OCI-LY1 (cell line): Measurements from ENCODE around the gene SNX1.

ENCODE experiments used
- H2AFZ ChIP-seq: fragments of 200-600 bp; sonication (generic), shearing (Covaris generic); 2 replicates; pipeline ENCODE4 v1.6.0; 2014; ENCODE audit warnings: antibody characterized with exemption, mild to moderate bottlenecking, low read length
- H3F3A ChIP-seq: fragments of 200-600 bp; sonication (generic), shearing (Covaris generic); 2 replicates; pipeline ENCODE4 v1.6.0; 2014; ENCODE audit warnings: mild to moderate bottlenecking, antibody characterized with exemption, low read length, moderate library complexity; ENCODE audit not compliant: insufficient read depth
- H3K27ac ChIP-seq: fragments of 200-600 bp; sonication (generic); 2 replicates; pipeline ENCODE4 v1.5.1; 2014; ENCODE audit warnings: low read length, mixed run types, mild to moderate bottlenecking, low read depth; ENCODE audit not compliant: poor library complexity, severe bottlenecking
- H3K27me3 ChIP-seq: fragments of 200-600 bp; sonication (generic); 2 replicates; pipeline ENCODE4 v1.6.0; 2014; ENCODE audit warnings: antibody characterized with exemption, mild to moderate bottlenecking, low read length, moderate library complexity; ENCODE audit not compliant: insufficient read depth
- H3K36me3 ChIP-seq: fragments of 200-600 bp; sonication (generic); 2 replicates; pipeline ENCODE4 v1.6.1; 2014; ENCODE audit warnings: mild to moderate bottlenecking, antibody characterized with exemption, low read length, moderate library complexity, mixed read lengths; ENCODE audit not compliant: insufficient read depth
- H3K4me1 ChIP-seq: fragments of 200-600 bp; sonication (generic); 2 replicates; pipeline ENCODE4 v1.5.1; 2014; ENCODE audit warnings: mild to moderate bottlenecking, low read length, moderate library complexity; ENCODE audit not compliant: insufficient read depth, severe bottlenecking
- H3K4me2 ChIP-seq: fragments of 200-600 bp; sonication (generic), shearing (Covaris generic); 2 replicates; pipeline ENCODE4 v1.6.1; 2014; ENCODE audit warnings: low read length
- H3K4me3 ChIP-seq: fragments of 200-600 bp; sonication (generic); 2 replicates; pipeline ENCODE4 v1.5.1; 2014; ENCODE audit warnings: low read length, low read depth, mild to moderate bottlenecking, mixed read lengths; ENCODE audit not compliant: poor library complexity, severe bottlenecking
- H3K79me2 ChIP-seq: fragments of 200-600 bp; shearing (Covaris generic); 2 replicates; pipeline ENCODE4 v1.6.1; 2016; ENCODE audit warnings: mixed run types, low read length, mixed read lengths; ENCODE audit not compliant: insufficient read depth
- H3K9ac ChIP-seq: fragments of 200-600 bp; sonication (generic), shearing (Covaris generic); 2 replicates; pipeline ENCODE4 v1.6.1; 2014; ENCODE audit warnings: mild to moderate bottlenecking, low read length, mixed read lengths
- H3K9me2 ChIP-seq: fragments of 200-600 bp; sonication (generic), shearing (Covaris generic); 2 replicates; pipeline ENCODE4 v1.6.1; 2014; ENCODE audit warnings: low read depth, mild to moderate bottlenecking, low read length, mixed read lengths
- H3K9me3 ChIP-seq: fragments of 200-600 bp; shearing (Covaris generic); 2 replicates; pipeline ENCODE4 v1.6.1; 2014; ENCODE audit warnings: low read length, mixed read lengths
- H4K20me1 ChIP-seq: fragments of 200-600 bp; sonication (generic), shearing (Covaris generic); 2 replicates; pipeline ENCODE4 v1.6.0; 2016; ENCODE audit warnings: mild to moderate bottlenecking, low read length; ENCODE audit not compliant: insufficient read depth
- EZH2 ChIP-seq: fragments of 200-600 bp; sonication (generic), shearing (Covaris generic); IDR thresholded peaks from 2 replicates; pipeline ENCODE4 v1.8.0; 2017; ENCODE audit warnings: borderline replicate concordance, mixed run types, mild to moderate bottlenecking, antibody characterized with exemption, low read length, moderate library complexity, mixed read lengths
- TF ChIP-seq, protein P1 (sequence below): fragments of 200-600 bp; sonication (generic), shearing (Covaris generic); IDR thresholded peaks from 2 replicates; pipeline ENCODE4 v1.5.1; 2017; ENCODE audit warnings: mild to moderate bottlenecking, antibody characterized with exemption, low read length, moderate library complexity, mixed read lengths

The SNX1 gene

DNA sequence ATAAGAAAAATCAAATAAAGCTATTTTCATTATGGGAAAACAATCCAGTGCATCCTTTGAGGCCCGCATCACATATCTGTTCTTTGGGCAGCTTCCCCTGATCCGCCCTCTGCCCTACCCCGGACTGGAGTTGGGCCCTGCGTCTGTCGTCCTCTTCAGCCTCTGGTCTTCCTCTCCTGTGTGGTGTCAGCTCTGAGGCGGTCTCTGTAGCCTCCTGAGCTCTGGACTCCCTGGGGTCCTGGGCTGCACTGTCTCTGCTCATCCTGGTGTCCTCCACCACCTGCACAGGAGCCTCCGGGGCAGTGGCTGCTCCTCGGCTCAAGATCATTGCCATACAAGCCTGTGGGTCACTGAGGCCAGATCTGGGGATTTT, 48.4 kb downstream of the SNX1 start:
- Histone ChIP-seq H3K36me3 (peaks cover 16% of the 10 kb centered on the region; the same call in 1 of the 2 replicates), H3F3A (no peaks in the 10 kb centered on the region), H3K27me3 (no peaks in the 10 kb centered on the region), H3K4me2 (no peak overlapping the region), H4K20me1 (no peaks in the 10 kb centered on the region), H3K4me3 (no peak overlapping the region), H2AFZ (no peak overlapping the region), H3K9me2 (no peaks in the 10 kb centered on the region), H3K9ac (no peak overlapping the region), H3K4me1 (peaks cover 10% of the 10 kb centered on the region), H3K9me3 (no peaks in the 10 kb centered on the region), H3K27ac (peak overlapping the region; percentile 15), H3K79me2 (no peaks in the 10 kb centered on the region)
- TF ChIP-seq EZH2, result no peak
- TF ChIP-seq, protein P1, sequence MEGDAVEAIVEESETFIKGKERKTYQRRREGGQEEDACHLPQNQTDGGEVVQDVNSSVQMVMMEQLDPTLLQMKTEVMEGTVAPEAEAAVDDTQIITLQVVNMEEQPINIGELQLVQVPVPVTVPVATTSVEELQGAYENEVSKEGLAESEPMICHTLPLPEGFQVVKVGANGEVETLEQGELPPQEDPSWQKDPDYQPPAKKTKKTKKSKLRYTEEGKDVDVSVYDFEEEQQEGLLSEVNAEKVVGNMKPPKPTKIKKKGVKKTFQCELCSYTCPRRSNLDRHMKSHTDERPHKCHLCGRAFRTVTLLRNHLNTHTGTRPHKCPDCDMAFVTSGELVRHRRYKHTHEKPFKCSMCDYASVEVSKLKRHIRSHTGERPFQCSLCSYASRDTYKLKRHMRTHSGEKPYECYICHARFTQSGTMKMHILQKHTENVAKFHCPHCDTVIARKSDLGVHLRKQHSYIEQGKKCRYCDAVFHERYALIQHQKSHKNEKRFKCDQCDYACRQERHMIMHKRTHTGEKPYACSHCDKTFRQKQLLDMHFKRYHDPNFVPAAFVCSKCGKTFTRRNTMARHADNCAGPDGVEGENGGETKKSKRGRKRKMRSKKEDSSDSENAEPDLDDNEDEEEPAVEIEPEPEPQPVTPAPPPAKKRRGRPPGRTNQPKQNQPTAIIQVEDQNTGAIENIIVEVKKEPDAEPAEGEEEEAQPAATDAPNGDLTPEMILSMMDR, result no peak

DNA sequence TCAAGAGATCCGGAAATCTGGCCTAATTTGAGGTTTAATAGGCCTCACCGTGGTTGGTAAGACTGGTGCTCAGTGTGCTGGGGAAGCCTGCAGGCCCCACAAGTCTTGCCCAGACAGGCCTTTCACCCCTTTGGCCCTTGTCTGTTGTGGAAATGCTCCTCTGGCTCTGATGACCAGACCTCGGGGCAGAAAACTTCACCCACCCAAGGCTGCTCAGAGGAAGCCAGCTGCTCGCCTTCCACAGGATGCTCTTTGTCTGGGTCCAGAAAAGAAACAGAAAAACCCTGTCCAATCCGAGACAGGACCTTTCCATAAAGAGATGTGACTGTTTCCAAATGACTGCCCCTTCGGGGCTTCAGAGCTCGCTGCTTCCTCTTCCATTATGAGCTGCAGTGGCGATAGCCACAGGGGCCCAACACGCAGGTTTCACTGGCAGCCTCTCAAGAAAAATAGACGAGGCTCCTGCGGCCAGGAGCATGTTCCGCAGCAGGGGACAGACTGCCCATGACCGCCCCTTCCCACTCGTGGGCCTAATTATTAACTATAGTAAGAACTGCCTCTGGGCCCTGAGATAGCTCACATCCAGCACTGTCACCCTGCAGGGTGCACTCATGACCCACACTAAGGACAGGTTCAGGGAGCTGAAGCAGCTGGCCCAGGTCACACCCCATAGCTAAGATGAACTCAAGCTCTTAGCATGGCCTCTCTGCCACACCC, 48.9 kb downstream of the SNX1 start:
- peaks cover 16% of the 10 kb centered on the region; the same call in 1 of the 2 replicates for H3K36me3 ChIP-seq
- TF ChIP-seq, protein P1, result no peak
- TF ChIP-seq EZH2, result no peak
- H3F3A ChIP-seq, result no peaks in the 10 kb centered on the region
- no peak overlapping the region for H3K9ac ChIP-seq
- no peak overlapping the region for H3K4me2 ChIP-seq
- no peak overlapping the region for H3K4me3 ChIP-seq
- H4K20me1 ChIP-seq, result no peaks in the 10 kb centered on the region
- no peaks in the 10 kb centered on the region for H3K9me3 ChIP-seq
- peak overlapping the region; percentile 15 for H3K27ac ChIP-seq
- H3K9me2 ChIP-seq, result no peaks in the 10 kb centered on the region
- no peak overlapping the region for H2AFZ ChIP-seq
- no peaks in the 10 kb centered on the region for H3K27me3 ChIP-seq
- H3K79me2 ChIP-seq, result no peaks in the 10 kb centered on the region
- H3K4me1 ChIP-seq, result peaks cover 10% of the 10 kb centered on the region

DNA sequence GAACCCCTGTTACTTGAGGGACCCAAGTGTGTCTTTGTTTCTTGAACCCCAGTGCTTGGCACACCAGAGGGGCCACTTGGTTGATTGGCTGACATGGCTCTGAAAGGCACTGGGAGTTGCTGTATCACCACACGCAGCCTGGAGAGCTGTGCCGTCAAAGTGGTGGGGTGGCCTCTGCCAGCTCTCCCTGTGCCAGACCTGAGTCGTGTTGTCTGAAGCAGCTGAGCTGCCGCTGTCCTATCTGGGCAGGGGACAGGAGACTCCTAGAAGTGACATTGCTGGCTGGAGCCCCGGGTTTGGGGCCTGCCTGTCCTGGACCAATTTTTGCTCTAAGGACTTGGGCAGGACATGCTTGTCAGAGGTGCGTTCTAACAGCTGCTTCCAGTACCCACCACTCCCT, 50.3 kb downstream of the SNX1 start:
- no peaks in the 10 kb centered on the region for H3K79me2 ChIP-seq
- no peak overlapping the region for H3K4me3 ChIP-seq
- no peak for TF ChIP-seq EZH2
- TF ChIP-seq, protein P1, result no peak
- H3K27ac ChIP-seq, result no peak overlapping the region
- H2AFZ ChIP-seq, result no peak overlapping the region
- H3K4me1 ChIP-seq, result peaks cover 18% of the 10 kb centered on the region
- no peak overlapping the region for H3K4me2 ChIP-seq
- no peaks in the 10 kb centered on the region for H3K9me3 ChIP-seq
- no peaks in the 10 kb centered on the region for H3F3A ChIP-seq
- H3K9me2 ChIP-seq, result no peaks in the 10 kb centered on the region
- H3K36me3 ChIP-seq, result peaks cover 16% of the 10 kb centered on the region; the same call in 1 of the 2 replicates
- H3K9ac ChIP-seq, result no peak overlapping the region
- no peaks in the 10 kb centered on the region for H3K27me3 ChIP-seq
- no peaks in the 10 kb centered on the region for H4K20me1 ChIP-seq
